Subcutaneous abdominal adipose tissue (tissue), 5 donors: ENCODE data around the gene LRFN3.
A peak's percentile ranks its signal among the peaks of the same experiment; 100 is the strongest.

Experiments
- H3K27ac ChIP-seq: one replicate; pipeline ENCODE4 v1.7.0; 2013; ENCODE audit warnings: low read depth, mild to moderate bottlenecking, inconsistent platforms, low read length, moderate library complexity
- H3K27me3 ChIP-seq, 5 donors: one replicate each; pipeline ENCODE4 v1.7.0; 2013; ENCODE audit warnings: low read length in 5 of 5, inconsistent platforms in 1 of 5; ENCODE audit not compliant: control insufficient read depth in 5 of 5, insufficient read depth in 4 of 5
- H3K36me3 ChIP-seq, 5 donors: one replicate each; pipeline ENCODE4 v1.7.0; 2013; ENCODE audit warnings: low read length in 5 of 5; ENCODE audit not compliant: control insufficient read depth in 5 of 5, insufficient read depth in 5 of 5
- H3K4me1 ChIP-seq, 5 donors: one replicate each; pipeline ENCODE4 v1.7.0; 2013; ENCODE audit warnings: low read length in 5 of 5, mild to moderate bottlenecking in 3 of 5, moderate library complexity in 1 of 5; ENCODE audit not compliant: control insufficient read depth in 5 of 5, insufficient read depth in 5 of 5
- H3K4me3 ChIP-seq, 5 donors: one replicate each; pipeline ENCODE4 v1.7.0; 2013; ENCODE audit warnings: low read length in 5 of 5, low read depth in 1 of 5
- H3K9ac ChIP-seq, 5 donors: one replicate each; pipeline ENCODE4 v1.7.0; 2013; ENCODE audit warnings: low read length in 5 of 5, mild to moderate bottlenecking in 4 of 5, moderate library complexity in 3 of 5
- H3K9me3 ChIP-seq, 5 donors: one replicate each; pipeline ENCODE4 v1.7.0; 2013; ENCODE audit warnings: low read length in 5 of 5; ENCODE audit not compliant: control insufficient read depth in 5 of 5
- donor health status: healthy.
- donor health status: healthy.
- donor health status: healthy.
- donor health status: healthy.
- donor health status: healthy.

Gene LRFN3

DNA sequence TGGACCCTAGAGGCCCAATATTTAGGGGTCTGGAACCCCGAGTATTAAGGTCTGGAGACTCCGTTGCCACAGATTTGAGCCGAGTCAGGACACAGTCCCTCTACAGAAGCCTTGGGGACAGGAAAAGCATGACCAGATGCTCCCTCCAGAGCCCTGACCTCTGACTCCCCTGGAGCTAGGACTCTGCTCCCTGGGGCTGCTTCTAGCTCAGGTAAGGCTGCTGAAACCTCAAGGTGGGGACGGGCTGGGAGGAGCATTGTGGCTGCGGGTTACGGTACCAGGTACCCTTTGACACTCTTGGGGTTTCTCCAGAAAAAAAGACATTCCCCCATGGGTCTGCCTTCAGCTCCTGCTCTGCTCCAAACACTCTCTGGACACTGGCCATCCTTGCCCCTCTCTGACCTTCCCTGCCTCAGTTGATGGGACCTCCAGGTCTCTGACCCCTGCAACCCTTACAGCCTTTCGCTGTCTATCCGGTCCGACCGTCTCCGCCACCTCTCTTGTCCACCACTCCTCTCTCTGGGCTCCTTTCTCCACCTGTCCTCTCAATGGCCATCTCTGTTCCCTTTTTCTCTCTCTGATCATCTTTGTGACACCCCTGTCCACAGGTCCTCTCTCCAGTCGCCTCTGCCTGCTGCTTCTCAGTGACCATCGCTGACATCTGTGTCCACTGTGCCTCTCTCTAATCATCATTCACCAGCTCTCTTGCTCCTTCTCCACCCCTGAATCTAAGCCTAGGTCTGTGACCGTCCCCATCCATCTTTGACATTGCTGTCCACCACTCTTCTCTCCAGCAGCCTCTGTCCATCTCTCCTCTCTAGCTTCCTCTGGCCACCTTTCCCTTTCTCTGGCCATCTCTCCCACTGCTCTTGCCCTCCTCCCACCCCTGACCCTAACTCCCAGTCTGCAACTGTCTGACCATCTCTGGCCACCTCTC lies 1.4 kb downstream of the LRFN3 start:
- Histone ChIP-seq H3K9ac (peak overlapping the region in 4 of 5 donors; percentile 68 to 82 (median 82)), H3K4me1 (peaks cover 7 to 61% (median 38%) of the 10 kb centered on the region in 5 donors), H3K36me3 (peaks cover 0 to 23% (median 20%) of the 10 kb centered on the region in 5 donors), H3K27ac (peak overlapping the region; percentile 0), H3K27me3 (no peaks in the 10 kb centered on the region), H3K9me3 (no peaks in the 10 kb centered on the region), H3K4me3 (peak overlapping the region; percentile 55 to 79 (median 62))

DNA sequence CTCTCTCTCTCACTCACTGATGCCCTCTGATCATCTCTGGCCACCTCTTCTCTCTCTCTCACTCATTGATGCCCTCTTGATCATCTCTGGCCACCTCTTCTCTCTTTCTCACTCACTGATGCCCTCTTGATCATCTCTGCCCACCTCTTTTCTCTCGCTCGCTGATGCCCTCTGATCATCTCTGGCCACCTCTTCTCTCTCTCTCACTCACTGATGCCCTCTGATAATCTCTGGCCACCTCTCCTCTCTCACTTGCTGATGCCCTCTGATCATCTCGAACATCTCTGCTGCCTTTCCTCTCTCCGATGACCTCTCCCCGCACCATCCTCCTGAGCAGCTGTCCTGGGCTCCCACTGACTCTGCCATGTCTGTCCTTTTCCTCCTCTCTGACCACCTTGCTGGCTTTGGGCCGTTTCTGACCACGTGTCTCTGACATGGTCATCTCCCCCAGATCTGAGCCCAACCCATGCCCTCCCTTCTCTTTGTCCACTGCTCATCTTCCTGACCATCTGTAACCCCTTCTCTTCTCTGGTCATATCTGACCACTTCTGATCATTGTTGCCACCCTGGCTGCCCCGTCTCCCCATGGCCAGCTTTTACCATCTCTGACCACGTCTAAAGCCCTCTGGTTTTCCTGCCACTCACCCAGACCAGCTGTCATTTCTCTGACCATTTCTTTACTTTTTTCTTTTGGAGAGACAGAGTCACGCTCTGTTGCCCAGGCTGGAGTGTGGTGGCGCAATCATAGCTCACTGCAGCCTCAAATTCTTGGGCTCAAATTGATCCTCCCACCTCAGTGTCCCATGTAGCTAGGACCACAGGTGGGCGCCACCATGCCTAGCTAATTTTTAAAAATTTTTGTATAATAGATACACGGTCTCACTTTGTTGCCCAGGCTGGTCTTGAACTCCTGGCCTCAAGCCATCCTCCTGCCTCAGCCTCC lies 2.4 kb downstream of the LRFN3 start:
- Histone ChIP-seq H3K27ac (no peak overlapping the region), H3K27me3 (no peaks in the 10 kb centered on the region), H3K4me3 (peak overlapping the region in 4 of 5 donors; percentile 61 to 79 (median 67)), H3K9me3 (no peaks in the 10 kb centered on the region), H3K4me1 (peaks cover 7 to 68% (median 38%) of the 10 kb centered on the region in 5 donors), H3K36me3 (peaks cover 0 to 23% (median 20%) of the 10 kb centered on the region in 5 donors), H3K9ac (peak overlapping the region in 3 of 5 donors; percentile 38 to 82 (median 39))

DNA sequence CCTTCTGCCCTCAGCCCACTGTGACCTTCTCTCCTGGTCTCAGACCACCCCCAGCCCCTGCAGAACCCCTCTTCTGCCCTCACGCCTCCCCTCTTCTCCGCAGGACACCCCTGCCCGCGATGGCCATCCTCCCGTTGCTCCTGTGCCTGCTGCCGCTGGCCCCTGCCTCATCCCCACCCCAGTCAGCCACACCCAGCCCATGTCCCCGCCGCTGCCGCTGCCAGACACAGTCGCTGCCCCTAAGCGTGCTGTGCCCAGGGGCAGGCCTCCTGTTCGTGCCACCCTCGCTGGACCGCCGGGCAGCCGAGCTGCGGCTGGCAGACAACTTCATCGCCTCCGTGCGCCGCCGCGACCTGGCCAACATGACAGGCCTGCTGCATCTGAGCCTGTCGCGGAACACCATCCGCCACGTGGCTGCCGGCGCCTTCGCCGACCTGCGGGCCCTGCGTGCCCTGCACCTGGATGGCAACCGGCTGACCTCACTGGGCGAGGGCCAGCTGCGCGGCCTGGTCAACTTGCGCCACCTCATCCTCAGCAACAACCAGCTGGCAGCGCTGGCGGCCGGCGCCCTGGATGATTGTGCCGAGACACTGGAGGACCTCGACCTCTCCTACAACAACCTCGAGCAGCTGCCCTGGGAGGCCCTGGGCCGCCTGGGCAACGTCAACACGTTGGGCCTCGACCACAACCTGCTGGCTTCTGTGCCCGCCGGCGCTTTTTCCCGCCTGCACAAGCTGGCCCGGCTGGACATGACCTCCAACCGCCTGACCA lies 3.3 kb downstream of the LRFN3 start:
- Histone ChIP-seq H3K27ac (no peak overlapping the region), H3K27me3 (no peaks in the 10 kb centered on the region), H3K4me1 (peaks cover 7 to 70% (median 38%) of the 10 kb centered on the region in 5 donors), H3K9ac (no peak overlapping the region), H3K4me3 (no peak overlapping the region), H3K36me3 (peaks cover 0 to 29% (median 23%) of the 10 kb centered on the region in 5 donors), H3K9me3 (no peaks in the 10 kb centered on the region)

DNA sequence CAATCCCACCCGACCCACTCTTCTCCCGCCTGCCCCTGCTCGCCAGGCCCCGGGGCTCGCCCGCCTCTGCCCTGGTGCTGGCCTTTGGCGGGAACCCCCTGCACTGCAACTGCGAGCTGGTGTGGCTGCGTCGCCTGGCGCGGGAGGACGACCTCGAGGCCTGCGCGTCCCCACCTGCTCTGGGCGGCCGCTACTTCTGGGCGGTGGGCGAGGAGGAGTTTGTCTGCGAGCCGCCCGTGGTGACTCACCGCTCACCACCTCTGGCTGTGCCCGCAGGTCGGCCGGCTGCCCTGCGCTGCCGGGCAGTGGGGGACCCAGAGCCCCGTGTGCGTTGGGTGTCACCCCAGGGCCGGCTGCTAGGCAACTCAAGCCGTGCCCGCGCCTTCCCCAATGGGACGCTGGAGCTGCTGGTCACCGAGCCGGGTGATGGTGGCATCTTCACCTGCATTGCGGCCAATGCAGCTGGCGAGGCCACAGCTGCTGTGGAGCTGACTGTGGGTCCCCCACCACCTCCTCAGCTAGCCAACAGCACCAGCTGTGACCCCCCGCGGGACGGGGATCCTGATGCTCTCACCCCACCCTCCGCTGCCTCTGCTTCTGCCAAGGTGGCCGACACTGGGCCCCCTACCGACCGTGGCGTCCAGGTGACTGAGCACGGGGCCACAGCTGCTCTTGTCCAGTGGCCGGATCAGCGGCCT lies 4.1 kb downstream of the LRFN3 start:
- peaks cover 0 to 35% (median 24%) of the 10 kb centered on the region in 5 donors for H3K36me3 ChIP-seq

DNA sequence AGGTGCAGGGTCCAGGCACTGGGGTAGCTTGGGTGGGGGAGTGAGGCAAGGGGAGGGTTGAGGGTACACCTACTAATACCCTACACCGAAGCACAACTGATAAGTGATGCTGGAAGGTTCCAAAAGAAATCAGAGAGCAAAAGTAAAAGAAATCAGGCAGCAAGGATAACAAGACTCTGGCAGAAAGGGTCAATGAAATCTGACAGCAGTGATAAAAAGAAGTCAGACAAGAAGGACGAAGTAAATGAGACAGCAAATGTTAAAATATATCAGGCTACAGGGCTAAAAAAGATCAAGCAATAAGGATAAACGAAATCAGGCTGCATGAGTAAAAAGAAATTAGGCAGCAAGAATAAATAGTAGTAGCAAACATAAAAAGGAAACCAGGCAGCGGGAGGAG lies 4.7 kb downstream of the LRFN3 start:
- Histone ChIP-seq H3K9ac (no peak overlapping the region), H3K27ac (no peak overlapping the region), H3K36me3 (peaks cover 0 to 38% (median 24%) of the 10 kb centered on the region in 5 donors), H3K4me1 (peaks cover 4 to 66% (median 33%) of the 10 kb centered on the region in 5 donors), H3K27me3 (no peaks in the 10 kb centered on the region), H3K4me3 (no peak overlapping the region), H3K9me3 (no peaks in the 10 kb centered on the region)

More for the DNA sequence above, 4.1 kb downstream of the LRFN3 start:
- Histone ChIP-seq H3K9ac (no peak overlapping the region), H3K27me3 (no peaks in the 10 kb centered on the region), H3K27ac (no peak overlapping the region), H3K4me3 (no peak overlapping the region), H3K4me1 (peaks cover 7 to 70% (median 38%) of the 10 kb centered on the region in 5 donors), H3K9me3 (no peaks in the 10 kb centered on the region)

DNA sequence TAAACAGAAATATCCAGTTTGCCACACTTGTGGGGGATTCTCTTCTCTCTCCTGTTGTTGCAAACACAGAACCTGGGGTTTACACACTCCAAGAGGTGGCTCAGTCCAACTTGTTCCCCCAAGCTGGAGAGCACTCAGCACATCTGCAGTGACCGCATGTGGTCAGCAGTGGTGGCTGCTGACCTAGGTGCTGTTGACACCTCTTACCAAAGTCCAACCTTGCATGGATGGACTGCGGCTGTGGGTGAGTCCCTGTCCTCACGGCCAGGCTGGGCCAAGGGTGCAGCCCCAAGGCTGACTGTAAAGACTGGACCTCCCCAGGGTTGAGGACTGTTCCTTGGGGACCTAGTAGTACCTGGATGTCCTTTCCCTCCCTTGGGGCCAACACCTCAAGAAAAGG lies 6.1 kb downstream of the LRFN3 start:
- Histone ChIP-seq H3K4me3 (no peak overlapping the region), H3K27me3 (no peaks in the 10 kb centered on the region), H3K4me1 (peaks cover 2 to 56% (median 21%) of the 10 kb centered on the region in 5 donors), H3K27ac (no peak overlapping the region), H3K36me3 (peaks cover 0 to 38% (median 24%) of the 10 kb centered on the region in 5 donors), H3K9me3 (no peaks in the 10 kb centered on the region), H3K9ac (no peak overlapping the region)

DNA sequence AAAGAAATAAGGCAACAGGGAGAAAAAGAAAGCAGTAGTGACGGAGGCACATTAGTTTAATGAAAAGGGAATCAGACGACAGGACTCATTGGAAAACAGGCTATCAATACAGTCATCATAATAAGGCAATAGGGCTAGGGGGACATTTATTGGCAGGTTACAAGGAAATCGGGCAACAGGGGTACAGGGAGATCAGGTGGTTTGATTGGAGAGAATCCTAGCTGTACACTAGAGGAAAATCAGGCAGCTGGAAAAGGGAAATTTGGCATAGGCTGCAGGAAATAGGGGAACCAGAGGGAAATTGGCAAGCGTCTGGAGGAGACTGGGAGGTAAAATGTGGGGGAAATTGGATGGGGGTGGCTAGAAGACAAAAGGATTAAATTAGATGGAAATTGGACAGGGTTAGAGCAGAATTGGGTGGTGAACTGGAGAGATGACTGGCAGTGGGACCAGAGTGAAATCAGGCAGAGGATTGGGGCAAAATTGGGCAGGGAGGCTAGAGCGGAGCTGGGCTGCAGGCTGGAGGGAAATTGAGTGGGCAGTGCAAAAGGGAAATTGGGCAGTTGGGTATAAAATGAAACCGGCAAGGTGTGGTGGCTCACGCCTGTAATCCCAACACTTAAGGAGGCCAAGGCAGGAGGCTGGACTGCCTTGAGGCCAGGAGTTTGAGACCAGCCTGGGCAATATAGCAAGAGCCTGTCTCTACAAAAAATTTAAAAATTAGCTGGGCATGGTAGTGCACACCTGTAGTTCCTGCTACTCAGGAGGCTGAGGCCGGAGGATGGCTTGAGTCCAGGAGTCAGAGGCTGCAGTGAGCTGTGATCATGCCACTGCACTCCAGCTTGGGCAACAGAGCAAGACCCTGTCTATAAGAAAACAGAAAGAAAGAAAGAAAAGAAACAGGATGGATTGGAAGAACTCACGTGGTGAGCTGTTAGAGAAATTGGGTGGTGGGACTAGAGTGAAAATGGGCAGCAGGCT lies 7.4 kb downstream of the LRFN3 start:
- Histone ChIP-seq H3K9me3 (no peaks in the 10 kb centered on the region), H3K9ac (peak overlapping the region in 1 of 5 donors; percentile 37), H3K4me1 (peaks cover 0 to 43% (median 8%) of the 10 kb centered on the region in 5 donors), H3K4me3 (no peak overlapping the region), H3K36me3 (peaks cover 0 to 38% (median 24%) of the 10 kb centered on the region in 5 donors), H3K27me3 (no peaks in the 10 kb centered on the region), H3K27ac (no peak overlapping the region)

DNA sequence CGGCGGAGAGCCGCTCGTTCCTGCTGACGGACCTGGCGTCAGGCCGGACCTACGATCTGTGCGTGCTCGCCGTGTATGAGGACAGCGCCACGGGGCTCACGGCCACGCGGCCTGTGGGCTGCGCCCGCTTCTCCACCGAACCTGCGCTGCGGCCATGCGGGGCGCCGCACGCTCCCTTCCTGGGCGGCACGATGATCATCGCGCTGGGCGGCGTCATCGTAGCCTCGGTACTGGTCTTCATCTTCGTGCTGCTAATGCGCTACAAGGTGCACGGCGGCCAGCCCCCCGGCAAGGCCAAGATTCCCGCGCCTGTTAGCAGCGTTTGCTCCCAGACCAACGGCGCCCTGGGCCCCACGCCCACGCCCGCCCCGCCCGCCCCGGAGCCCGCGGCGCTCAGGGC lies 8.4 kb downstream of the LRFN3 start:
- H3K9me3 ChIP-seq: no peaks in the 10 kb centered on the region
- H3K4me3 ChIP-seq: no peak overlapping the region
- no peak overlapping the region for H3K9ac ChIP-seq
- H3K27ac ChIP-seq: no peak overlapping the region
- peaks cover 0 to 35% (median 6%) of the 10 kb centered on the region in 5 donors for H3K4me1 ChIP-seq
- no peaks in the 10 kb centered on the region for H3K27me3 ChIP-seq
- peaks cover 0 to 30% (median 20%) of the 10 kb centered on the region in 5 donors for H3K36me3 ChIP-seq
